PFSK-1 (cell line): ENCODE results near the gene SERPINA5.

Source experiments
- POLR2AphosphoS5 ChIP-seq: IDR thresholded peaks from 2 replicates; pipeline ENCODE4 v1.6.1; 2012; ENCODE audit warnings: low read depth, mild to moderate bottlenecking, control low read depth, low read length, moderate library complexity
- TF ChIP-seq, protein P1 (sequence below), 2 experiments: IDR thresholded peaks; 2 replicates each; pipeline versions ENCODE4 v1.6.1 to v1.8.0; 2011 to 2012; ENCODE audit warnings: low read depth in 2 of 2, low read length in 2 of 2, control low read depth in 1 of 2, inconsistent platforms in 1 of 2, mild to moderate bottlenecking in 1 of 2, moderate library complexity in 1 of 2; ENCODE audit not compliant: insufficient read depth in 1 of 2

DNA sequence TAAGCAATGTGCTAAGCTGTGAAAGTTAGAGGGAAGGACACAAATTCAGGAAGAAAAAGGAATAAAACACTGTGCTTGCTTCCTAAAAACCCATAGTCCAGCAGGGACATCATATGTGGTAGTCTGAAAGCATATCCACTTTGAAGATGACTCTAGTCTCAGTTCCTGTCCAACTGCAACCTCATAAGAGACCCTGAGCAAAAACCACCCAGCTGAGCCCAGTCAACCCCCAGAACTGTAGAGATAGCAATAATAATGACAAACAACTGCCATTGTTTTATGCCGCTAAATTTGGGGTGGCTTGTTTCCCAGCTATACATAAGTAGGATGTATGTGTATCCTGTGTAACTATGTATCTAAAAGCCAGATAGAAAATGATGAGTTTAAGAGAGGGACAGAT, 23.9 kb upstream of the SERPINA5 start:
- TF ChIP-seq, protein P1, sequence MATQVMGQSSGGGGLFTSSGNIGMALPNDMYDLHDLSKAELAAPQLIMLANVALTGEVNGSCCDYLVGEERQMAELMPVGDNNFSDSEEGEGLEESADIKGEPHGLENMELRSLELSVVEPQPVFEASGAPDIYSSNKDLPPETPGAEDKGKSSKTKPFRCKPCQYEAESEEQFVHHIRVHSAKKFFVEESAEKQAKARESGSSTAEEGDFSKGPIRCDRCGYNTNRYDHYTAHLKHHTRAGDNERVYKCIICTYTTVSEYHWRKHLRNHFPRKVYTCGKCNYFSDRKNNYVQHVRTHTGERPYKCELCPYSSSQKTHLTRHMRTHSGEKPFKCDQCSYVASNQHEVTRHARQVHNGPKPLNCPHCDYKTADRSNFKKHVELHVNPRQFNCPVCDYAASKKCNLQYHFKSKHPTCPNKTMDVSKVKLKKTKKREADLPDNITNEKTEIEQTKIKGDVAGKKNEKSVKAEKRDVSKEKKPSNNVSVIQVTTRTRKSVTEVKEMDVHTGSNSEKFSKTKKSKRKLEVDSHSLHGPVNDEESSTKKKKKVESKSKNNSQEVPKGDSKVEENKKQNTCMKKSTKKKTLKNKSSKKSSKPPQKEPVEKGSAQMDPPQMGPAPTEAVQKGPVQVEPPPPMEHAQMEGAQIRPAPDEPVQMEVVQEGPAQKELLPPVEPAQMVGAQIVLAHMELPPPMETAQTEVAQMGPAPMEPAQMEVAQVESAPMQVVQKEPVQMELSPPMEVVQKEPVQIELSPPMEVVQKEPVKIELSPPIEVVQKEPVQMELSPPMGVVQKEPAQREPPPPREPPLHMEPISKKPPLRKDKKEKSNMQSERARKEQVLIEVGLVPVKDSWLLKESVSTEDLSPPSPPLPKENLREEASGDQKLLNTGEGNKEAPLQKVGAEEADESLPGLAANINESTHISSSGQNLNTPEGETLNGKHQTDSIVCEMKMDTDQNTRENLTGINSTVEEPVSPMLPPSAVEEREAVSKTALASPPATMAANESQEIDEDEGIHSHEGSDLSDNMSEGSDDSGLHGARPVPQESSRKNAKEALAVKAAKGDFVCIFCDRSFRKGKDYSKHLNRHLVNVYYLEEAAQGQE (IDR thresholded peaks at IDR 0.05; ENCODE audit: insufficient read depth in 1 of 2, low read depth in 2 of 2, low read length in 2 of 2), result no peak
- TF ChIP-seq POLR2AphosphoS5, result no peak
